Activated T-cell treated with anti-CD3 and anti-CD28 coated beads for 48 hours (primary cell): ENCODE results near the gene POLR2F.
"Not testable (repeated sequence)": the region's sequence is repeated elsewhere in the genome, so short reads cannot be mapped to it uniquely, and the experiment has no call there.

Experiments
- DNase-seq: peaks from one replicate; pipeline ENCODE4 v3.0.0-alpha.2; 2020; ENCODE audit warnings: low read depth

POLR2F gene

DNA sequence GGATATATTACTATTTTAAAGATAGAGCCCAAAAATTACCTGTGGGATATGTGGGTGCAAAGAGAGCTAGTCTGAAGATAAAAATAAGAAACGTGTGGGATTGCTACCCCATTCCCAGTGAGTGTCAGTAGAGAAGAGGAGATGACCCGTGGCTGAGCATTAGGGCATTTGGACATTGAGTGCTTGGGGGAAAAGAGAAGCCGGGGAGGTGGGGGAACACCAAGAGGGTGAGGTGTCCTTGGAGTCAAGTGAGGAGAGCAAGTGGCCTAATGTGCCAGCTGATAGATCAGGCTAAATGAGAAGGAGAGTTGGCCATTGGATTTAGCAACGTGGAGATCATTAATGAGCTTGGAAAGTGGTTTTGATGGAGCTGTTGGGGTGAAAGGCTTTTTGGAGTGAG, 1.2 kb downstream of the POLR2F start:
- DNase-seq = no peak

DNA sequence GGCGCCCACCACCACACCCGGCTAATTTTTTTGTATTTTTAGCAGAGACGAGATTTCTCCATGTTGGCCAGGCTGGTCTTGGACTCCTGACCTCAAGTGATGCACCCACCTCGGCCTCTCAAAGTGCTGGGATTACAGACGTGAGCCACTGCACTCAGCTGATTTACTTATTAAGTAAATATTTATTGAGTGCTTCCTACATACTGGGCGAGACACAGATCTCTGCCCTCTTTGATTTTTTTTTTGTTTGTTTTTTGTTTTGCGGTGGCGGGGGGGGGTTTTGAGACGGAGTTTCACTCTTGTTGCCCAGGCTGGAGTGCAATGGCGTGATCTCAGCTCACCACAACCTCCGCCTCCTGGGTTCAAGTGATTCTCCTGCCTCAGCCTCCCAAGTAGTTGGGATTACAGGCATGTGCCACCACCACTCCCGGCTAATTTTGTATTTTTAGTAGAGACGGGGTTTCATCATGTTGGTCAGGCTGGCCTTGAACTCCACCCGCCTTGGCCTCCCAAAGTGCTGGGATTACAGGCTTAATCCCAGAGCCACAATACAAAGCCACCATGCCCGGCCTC, 2.4 kb downstream of the POLR2F start:
- not testable (repeated sequence) for DNase-seq

DNA sequence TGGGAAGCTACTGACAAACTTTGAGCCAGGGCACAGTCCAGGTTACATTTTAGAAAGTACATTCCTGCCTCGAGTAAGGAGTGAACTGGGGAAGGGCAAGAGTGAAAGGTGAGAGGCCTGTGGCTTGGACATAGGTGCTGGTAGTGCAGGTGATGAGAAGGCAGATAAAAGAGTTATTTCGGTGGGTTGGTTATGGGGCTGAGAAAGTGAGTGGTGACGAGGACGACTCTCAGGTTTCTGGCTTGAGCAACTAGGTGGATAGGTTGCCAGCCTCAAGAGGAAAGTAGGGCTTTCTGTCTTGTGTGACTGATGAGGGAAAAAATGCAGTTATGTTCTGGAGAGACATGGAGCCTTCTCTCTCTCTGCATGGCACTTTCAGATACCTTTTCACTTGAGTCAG, 3.7 kb downstream of the POLR2F start:
- no peak for DNase-seq

DNA sequence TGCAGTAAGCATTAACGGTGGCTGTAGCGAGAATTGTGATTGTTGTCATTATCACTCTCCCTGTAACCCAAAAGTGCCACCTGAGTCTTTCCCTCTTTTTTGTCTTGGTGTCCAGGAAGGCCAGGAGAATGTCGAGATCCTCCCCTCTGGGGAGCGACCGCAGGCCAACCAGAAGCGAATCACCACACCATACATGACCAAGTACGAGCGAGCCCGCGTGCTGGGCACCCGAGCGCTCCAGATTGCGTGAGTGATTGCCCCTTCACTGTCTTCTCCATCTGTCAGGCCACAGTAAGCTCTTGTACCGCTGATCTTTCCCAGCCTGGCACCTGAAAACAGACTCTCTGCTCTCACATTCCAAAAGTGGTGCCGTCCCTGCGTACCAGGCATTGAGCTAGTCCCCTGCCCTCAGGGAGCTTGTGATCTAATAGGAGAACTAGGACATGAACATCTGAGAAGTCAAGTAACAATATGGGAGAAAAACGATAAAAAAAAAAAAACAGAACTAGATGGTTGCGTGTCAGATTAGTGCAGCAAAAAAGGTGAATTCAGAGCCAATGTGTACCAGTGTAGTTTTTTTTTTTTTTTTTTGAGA, 5.8 kb downstream of the POLR2F start:
- no peak for DNase-seq

DNA sequence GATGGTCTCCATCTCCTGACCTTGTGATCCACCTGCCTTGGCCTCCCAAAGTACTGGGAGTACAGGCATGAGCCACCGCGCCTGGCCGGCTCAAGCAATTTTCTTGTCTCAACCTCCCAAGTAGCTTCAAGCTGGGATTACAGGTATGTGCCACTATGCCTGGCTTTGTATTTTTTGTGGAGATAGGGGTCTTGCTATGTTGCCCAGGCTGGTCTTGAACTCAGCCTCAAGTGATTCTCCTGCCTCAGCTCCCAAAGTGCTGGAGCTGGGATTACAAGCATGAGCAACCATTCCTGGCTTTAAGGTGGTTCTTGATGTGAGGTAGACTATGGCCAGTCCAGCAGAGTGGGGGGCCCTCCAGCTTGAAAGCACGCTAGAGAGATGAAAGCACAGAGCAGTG, 7.6 kb downstream of the POLR2F start:
- DNase-seq = no peak

DNA sequence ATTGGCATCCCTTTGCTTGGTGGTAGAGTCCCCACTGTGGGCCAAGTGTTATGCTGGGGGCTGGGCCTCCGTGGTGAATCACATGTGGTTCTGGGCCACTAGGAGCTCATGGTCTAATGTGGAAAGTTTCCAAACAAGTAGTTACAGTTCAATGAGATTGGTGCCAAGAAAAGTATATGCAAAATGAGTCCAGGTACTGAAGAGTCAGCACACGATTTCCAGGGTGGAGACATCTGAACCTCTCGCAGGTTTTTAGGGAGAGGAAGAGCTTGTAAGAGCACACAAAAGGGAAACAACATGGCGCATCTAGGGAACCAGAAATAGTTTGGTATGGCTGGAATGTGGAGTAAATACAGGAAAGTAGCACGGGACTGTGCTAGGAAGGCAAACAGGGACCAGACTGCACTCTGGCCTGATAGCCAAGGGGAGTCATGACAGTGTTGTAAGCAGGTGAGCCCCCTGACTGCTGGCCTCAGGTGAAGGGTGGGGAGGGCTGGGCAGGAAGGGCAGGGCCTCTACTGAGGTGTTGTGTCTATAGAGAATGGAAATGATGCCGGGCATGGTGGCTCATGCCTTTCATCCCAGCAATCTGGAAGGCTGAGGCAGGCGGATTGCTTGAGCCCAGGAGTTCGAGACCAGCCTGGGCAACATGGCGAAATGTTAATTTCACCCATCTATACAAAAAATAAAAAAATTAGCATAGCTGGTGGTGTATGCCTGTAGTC, 12.6 kb downstream of the POLR2F start:
- DNase-seq = no peak

DNA sequence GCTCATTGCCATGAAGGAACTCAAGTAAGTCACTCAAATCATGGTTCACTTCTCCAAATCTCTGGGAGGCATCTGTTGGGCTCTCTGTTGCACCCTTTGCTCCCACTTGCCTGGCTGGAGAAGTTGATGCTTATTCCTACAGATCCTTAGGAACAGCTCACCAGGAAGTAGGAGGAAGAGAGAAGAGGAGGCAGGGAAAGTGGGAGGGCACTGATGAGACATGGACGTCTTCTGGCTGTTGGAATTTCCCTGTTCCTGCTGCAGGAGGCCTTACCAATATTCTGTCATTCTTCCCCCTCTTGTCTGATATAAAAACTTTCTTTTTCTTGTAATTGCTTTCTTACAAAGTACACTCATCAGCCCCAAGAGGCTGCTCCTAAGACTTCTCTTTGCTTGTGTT, 13.6 kb downstream of the POLR2F start:
- no peak for DNase-seq

DNA sequence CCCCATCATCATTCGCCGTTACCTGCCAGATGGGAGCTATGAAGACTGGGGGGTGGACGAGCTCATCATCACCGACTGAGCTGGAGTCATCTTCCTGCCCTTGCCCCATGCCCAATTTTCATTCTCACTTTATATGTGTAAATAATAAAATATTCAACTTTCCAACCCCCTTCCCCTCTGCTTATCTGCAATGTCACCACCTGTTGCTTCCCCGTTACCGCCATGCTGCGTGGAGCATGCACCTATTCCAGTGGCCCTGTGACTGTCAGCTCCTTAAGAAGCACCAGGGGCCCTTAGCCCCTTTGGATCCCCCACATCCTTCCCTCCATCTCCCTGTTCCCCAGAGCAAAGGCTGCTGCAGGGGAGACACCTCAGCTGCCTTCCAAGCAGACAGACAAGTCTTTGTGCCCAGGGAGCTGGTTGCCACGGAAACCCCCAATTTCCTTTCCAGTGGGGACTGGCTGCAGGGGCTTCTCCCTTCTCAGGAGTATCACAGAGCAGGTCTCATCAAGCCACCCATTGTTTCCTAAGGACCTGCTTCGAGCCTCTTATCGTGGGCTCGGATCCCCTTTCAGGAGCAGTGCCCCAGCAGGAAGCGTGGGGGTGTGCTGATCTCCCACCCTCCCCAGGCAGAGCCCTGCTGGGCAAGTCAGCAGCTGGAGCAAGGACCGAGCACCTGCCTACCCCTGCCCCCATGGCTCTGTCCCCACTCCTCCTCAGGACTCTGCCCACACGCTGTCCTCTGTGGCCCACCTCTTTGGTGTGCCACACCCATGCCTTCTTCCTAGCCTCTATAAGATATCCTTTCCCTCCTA, 14.3 kb downstream of the POLR2F start:
- no peak for DNase-seq

DNA sequence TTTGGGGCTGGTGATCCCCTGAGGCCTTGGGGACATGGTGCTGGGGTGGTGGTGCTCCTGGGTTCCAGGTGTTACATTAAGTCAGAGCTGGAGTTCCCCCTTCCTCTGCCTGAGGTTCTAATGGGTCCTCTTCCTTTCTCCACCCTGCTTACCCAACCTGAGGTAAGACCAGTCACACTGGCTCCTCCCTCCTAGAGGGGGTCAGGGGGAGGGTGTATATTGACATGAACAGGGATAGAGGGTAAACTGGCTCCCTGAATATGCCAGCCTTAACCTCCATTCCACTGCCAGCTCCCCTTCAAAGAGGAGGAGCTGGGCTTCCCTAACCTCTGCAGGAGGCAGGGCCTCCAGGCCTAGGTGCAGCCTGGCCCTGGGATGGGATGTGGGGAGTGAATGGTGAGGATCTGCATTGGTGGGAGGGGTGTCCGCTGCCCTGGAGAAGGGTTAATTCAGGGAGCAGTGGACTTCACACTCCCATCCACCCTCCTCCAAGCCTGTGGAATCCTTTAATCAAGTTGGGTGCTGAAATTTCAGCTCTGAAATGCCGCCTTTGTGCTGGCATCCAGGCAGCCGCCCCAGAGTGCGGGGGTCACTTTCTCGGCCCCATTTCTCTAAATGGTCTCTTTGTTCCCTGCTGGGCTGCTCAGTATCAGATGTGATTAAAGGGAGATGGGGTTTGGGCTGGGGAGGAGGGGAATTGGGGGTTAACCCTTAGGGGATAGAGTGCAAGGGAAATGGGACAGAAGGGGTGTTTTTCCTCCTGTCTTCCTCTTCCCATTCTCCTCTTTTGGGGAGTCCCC, 15.2 kb downstream of the POLR2F start:
- no peak for DNase-seq

DNA sequence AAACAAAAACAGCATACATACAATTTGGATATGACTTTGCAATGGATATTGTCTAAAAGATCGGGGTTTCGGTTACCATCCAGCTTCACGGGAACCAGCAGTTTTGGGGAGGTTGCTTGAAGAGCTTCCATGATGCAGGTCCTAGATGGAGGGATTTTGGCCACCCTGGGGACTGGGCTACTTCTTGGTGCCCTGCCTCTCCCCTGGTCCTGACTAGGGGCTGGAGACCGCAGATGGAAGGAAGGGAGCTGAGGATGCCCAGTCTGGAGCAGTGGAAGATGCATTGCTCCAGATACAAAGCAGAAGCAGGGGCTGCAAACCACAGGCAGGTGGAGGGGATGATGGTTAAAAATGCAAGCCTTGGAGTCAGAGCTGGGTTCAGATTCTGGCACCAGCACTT, 17.4 kb downstream of the POLR2F start:
- DNase-seq = no peak

DNA sequence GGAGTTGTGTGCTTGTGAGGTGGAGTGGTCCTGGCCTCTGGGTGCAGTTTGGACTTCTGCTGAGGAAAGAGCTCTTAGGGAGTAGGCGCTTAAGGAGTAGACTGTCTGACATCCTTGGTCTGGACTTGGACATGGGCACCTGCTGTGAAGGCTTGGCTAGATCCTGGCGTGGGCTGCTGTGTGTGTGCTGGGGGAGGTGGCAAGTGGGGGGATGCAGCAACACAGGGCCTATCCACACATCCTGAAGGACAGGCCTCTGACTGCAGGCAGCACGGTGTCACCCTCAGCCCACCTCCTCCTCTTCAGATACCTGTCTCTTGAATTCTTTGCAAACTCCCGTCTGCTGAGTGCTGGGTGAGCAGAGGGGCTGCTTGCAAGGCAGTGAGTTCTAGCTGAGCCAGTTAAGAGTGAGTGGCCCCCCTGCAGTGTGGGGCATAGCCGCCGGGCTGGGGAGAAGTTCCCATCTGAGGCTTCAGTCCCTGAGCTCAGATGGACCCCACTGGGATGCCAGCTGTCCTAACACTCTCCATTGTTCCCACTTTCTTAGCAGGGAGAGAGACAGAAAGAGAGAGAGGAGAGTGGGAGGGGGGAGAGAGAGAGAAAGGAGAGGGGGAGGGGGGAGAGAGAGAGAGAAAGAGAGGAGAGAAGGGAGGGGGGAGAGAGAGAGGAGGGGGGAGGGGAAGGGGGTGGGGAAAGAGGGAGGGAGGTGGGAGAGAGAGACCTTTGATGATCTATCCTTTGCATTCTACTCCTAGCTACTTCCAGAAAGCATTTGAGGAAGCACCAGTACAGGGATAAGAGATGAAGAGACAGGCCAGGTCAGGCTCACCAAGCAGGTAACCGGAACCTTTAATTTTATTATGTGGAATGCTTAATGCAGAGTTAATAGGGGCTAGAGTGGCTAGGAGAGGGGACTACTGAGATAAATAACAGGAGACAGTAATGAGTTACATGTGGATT, 18.3 kb downstream of the POLR2F start:
- DNase-seq = no peak

DNA sequence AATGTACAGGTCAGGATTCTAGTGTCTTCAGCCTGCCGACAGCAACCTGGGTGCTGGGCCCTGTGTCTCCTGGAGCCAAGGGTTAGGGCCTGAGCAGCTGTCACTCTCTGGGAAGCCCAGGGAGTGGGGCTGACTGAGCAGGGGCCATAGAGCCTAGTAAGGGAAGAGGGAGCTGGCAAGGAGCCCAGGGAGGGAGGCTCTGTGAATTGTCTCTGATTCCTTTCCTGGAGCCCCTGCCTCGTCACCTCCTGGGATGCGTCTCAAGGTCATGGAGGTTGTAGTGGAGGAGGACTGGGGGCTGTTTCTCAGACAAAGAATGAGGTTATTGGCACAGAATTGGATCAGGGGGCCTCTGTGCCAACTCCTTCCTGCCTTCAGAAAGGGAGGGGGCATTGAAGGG, 19.0 kb downstream of the POLR2F start:
- DNase-seq = no peak

DNA sequence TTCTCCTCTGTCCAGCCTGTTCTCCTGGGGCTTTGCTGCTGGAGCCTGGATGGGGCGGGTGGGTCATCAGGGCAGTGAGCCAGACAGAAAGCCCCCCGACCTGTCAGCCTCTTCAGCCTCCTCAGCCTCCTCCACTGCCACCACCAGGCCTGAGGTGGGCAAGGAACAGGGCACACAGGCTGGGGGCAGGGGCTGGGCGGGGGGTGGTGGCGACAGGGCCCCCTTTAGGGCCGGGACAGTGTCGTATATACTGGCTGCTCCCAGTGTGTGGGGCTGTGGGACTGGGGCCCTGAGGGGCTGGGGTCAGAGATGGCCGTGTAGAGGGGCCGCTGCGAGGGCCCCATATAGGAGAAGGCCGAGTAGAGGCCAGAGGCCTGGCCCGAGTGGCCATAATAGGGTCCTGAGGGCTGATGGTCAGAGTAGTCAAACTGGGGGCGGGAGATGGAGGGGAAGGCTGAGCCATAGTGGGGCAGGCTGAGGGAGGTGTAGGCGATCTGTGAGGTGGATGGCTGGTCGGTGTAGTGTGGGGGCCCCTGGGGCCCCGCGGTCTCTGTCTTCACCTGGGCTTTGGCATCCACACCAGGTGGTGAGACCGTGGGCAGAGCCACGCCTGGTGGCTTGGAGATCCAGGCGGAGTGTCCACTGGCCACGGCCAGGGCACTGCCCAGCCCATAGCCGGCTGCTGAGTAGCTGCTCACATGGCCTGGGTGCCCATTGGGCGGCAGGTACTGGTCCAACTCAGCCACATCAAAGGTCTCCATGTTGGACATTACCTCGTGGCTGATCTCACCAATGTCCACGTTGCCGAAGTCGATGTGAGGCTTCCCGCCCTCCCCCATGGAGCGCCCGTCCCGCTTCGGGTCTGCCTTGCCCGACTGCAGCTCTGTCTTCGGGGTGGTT, 20.0 kb downstream of the POLR2F start:
- no peak for DNase-seq

DNA sequence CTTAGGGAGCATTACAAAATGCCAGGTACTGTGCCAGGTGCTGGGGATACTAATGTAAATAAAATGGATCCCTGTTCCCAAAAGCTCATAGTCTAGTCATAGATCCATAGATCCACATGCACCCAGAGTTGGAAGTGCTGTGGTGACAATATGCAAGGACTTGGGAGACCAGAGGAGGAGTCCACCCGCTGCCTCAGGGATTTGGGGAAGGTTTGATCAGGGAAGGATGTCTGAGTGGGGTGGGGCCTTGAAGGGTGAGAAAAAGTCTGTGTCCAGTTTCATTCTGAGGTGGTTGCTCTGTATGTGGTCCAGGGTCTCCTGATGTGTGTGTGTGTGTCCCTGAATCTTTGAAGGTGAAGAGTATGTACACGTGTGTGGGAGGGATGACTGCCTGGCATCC, 21.7 kb downstream of the POLR2F start:
- no peak for DNase-seq

DNA sequence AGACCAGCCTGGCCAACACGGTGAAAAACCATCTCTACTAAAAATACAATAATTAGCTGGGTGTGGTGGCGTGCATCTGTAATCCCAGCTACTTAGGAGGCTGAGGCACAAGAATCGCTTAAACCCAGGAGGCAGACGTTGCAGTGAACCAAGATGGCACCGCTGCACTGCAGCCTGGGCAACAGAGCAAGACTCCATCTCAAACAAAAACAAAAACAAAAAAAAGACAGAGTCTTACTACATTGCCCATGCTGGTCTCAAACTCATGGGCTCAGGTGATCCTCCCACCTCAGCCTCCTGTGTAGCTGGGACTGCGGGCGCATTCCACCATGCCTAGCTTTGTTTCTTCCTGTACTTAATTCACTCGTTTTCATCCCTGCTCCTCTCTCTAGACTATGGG, 22.5 kb downstream of the POLR2F start:
- not testable (repeated sequence) for DNase-seq

DNA sequence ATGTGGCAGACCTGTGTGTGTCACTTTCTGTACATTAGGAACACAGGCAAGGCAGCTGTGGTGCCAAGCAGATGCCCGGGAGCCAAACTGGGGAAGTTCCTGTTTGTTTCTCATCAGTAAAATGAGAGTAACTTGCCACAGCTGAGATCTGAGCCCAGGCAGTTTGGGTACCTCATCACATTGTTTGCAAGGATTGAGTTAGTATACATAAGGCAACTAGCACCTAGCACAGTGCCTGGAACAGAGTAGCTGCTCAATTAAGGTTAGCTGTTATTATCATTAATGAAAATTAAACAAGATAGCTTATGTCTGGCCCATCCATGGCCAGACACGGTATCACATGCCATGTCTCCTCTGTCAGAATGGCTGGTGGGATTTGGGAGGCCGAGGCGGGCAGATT, 23.0 kb downstream of the POLR2F start:
- no peak for DNase-seq

DNA sequence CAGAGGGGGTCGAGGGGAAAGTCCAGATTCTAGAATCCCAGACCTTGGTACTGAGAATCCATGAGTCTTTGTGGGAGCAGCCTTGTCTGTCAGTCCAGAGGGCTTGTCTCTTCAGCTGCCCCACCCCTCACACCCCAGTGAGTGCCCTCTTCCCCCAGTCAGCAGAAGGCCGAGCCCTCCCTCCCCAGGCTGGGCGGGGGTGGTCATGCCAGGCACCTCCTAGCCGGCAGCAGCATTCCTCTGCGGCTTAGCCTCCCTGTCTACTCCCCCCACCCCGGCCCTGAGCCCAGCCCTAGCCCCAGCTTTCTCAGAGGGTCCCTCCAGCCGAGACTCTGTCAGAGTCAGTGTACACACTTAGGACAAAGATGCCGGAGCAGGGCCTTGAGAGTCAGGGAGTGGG, 26.3 kb downstream of the POLR2F start:
- DNase-seq = no peak

DNA sequence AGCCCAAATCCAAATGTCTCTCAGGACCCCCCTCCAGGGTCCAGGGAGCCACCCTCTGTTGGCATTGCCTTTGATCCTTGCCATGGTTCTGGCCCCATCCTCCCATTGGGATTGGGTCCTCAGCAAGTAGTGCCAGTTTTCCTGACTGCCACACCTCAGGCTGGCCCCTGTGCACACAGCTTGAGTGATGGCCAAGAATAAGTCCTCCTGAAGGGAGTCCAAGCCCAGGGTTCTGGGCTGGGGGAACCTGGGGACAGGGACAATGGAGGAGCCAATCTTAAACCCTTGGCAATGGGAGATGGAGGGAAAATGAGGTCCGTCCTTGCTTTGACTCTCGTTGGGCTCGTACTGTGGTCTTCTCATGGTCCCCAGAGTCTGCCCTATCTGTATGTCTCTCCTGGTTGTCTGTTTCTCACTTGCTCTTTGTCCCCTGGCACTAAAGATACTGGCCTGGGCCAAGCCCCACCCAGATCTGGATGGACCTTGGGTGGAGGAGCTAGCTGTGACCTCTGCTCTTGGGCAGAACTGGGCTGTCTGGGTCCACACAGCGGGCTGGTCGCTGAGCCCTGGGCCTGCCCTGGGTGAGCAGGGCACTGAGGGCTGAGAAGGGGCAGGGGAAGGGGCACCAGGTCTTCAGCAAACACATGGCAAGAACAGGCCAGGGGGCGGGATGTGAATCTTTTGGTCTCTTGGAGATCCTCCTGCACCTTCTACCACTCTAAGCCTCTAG, 27.9 kb downstream of the POLR2F start:
- DNase-seq = no peak

DNA sequence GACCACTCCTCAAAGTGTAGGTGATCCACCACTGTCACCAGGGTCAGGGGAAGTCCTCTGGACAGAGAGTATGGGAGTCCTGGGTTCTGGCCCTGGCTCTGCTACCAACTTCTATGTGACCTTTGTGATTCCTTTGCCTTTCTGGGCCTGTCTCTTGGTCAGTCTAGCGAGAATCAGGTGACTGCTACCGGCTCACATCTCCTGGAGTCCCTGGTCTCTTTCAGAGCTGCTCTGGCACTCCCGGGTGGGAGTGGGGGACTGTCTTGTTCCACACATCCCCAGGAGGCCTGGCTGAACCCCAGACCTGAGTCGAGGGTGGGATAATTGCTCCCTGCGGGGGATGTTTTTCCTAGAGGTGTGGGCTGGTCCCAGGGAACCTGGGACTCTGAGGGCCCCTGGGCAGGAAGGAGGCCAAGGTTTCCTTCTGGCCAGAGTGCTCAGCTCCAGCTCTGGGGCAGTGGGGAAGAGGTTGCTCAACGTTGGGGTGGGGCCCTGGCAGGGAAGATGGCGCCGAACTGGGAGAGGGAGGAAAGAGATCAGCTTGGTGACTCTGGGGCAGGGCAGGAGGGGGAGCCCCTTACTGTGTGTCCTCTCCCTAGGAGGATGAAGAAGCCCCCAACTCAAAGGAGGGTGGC, 28.8 kb downstream of the POLR2F start:
- DNase-seq = no peak
